HG02571 (cell line): ENCODE data around the gene LARP7.
"Not testable (repeated sequence)": the region's sequence is repeated elsewhere in the genome, so short reads cannot be mapped to it uniquely, and the experiment has no call there.

Experiments
- ATAC-seq: cut with Tn5 transposase; IDR thresholded peaks from one replicate; pipeline ENCODE4 v1.9.1; 2021; ENCODE audit warnings: mild to moderate bottlenecking, moderate library complexity; ENCODE audit not compliant: unreplicated experiment

LARP7 gene

GRCh38 chr4:112636688-112637551, at the start of gene LARP7, which contains the start of gene ZGRF1:
Gene LARP7, plus strand, starts transcription at chr4:112637143. Its CDS starts 7,527 bp downstream, at chr4:112644670.
Gene ZGRF1, minus strand, starts transcription at chr4:112636909. Its CDS starts 3,733 bp downstream, at chr4:112633176.
- peak; percentile 92 for ATAC-seq

GRCh38 chr4:112589206-112589605, 47.7 kb upstream of the LARP7 start:
- no peak for ATAC-seq

- no peak for ATAC-seq
Measured at GRCh38 chr4:112591593-112591992, 45.4 kb upstream of the LARP7 start.

GRCh38 chr4:112592717-112593116, 44.2 kb upstream of the LARP7 start:
- no peak for ATAC-seq

- peak; percentile 70 for ATAC-seq
Measured at GRCh38 chr4:112593438-112594133, 43.4 kb upstream of the LARP7 start.

GRCh38 chr4:112594993-112595392, 42.0 kb upstream of the LARP7 start:
- ATAC-seq, result no peak

GRCh38 chr4:112604589-112604988, 32.4 kb upstream of the LARP7 start:
- ATAC-seq, result no peak

GRCh38 chr4:112612814-112613213, 24.1 kb upstream of the LARP7 start:
- not testable (repeated sequence) for ATAC-seq

GRCh38 chr4:112616984-112617383, 20.0 kb upstream of the LARP7 start:
- ATAC-seq, result no peak

GRCh38 chr4:112626228-112626627, 10.7 kb upstream of the LARP7 start:
- ATAC-seq, result no peak

GRCh38 chr4:112633477-112634235, 3.3 kb upstream of the LARP7 start:
- no peak for ATAC-seq

- ATAC-seq, result no peak
Measured at GRCh38 chr4:112637552-112637866, 566 bp downstream of the LARP7 start.

GRCh38 chr4:112642526-112642925, 5.6 kb downstream of the LARP7 start:
- no peak for ATAC-seq

GRCh38 chr4:112644595-112645535, 7.9 kb downstream of the LARP7 start:
- ATAC-seq, result not testable (repeated sequence)

GRCh38 chr4:112645541-112646329, 8.8 kb downstream of the LARP7 start:
- no peak for ATAC-seq

GRCh38 chr4:112646632-112647537, 9.9 kb downstream of the LARP7 start:
- ATAC-seq, result no peak

GRCh38 chr4:112647785-112648184, 10.8 kb downstream of the LARP7 start:
- no peak for ATAC-seq

- ATAC-seq, result no peak
Measured at GRCh38 chr4:112648263-112649054, 11.5 kb downstream of the LARP7 start.
